HG03103 (cell line): ENCODE data around the gene CLPTM1.
"Not testable (repeated sequence)": the region's sequence is repeated elsewhere in the genome, so short reads cannot be mapped to it uniquely, and the experiment has no call there.

ENCODE experiments used
- ATAC-seq: cut with Tn5 transposase; IDR thresholded peaks from one replicate; pipeline ENCODE4 v1.9.1; 2021; ENCODE audit warnings: low read depth; ENCODE audit not compliant: unreplicated experiment

The CLPTM1 gene

DNA sequence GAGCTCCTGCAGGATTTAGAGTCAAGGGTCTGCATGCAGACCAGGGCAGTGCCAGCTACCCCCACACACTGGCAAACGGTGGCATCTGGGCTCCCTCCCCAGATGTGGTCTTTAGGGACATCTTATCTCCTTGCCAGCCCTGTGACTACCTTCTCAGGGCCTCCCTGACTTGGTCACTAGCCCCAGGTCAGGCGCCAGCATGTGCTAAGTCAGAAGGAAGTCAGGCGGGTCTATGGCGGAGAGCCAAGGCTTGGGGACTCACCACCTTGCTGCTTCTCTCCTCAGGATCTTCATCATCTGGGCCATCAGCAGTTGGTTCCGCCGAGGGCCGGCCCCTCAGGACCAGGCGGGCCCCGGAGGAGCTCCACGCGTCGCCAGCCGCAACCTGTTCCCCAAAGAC, 17.6 kb downstream of the CLPTM1 start:
- no peak for ATAC-seq

DNA sequence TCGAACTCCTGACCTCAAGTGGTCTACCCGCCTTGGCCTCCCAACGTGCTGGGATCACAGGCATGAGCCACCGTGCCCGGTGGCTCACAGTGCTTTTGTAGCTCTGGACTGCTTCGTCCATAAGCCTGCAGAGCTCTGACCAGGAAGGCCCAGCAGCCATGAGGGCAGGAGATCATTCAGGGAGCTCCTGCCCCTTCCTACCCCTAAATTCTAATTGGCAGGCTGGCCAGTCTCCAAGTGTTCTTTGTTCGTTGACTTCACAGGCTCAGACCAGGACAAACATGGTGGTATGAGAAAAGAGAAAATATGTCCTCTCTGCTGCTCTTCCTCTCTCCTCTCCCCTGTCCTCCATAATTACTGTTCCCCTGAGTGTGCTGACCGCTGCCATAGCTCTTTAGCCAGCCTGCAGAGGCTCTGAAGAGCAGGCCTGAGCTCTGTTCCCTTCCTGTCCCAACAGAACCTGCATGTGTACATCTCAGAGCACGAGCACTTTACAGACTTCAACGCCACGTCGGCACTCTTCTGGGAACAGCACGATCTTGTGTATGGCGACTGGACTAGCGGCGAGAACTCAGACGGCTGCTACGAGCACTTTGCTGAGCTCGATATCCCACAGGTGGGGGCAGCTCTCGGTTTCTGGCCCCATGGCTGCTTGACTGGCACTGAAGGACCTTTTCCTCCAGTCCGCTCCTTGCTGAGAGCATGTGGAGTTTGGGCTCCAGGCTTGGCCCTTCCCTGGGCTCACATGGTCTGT, 19.0 kb downstream of the CLPTM1 start:
- ATAC-seq: no peak

DNA sequence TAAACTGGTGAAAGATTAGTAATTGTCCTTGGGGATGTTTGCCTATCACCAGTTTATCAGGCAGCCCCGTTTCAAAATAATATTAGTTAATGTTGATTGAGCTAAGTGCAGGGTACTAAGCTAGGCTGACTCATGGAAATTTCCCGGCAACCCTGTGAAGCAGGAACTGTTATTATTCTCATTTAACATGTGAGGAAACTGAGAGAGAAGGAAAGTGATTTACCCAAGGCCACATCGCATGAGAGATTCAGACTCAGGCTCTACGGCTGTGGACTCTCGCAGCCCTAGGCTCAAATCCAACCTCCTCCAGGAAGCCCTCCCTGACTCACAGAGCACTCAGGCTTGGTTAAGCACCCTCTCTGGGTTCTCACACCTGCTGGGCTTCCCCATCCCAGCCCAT, 19.7 kb downstream of the CLPTM1 start:
- ATAC-seq: no peak

DNA sequence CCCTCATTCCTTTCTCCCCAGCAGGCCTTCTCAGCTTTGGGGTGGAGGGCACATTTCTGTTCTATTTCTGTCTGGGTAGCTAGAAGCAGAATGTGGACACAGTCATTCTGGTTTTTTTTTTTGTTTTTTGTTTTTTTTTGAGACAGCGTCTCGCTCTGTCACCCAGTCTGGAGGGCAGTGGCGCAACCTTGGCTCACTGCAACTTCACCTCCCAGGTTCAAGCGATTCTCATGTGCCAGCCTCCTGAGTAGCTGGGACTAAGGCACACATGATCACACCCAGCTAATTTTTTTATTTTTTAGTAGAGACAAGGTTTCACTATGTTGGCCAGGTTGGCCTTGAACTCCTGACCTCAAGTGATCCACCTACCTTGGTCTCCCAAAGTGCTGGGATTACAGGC, 20.3 kb downstream of the CLPTM1 start:
- ATAC-seq: no peak

DNA sequence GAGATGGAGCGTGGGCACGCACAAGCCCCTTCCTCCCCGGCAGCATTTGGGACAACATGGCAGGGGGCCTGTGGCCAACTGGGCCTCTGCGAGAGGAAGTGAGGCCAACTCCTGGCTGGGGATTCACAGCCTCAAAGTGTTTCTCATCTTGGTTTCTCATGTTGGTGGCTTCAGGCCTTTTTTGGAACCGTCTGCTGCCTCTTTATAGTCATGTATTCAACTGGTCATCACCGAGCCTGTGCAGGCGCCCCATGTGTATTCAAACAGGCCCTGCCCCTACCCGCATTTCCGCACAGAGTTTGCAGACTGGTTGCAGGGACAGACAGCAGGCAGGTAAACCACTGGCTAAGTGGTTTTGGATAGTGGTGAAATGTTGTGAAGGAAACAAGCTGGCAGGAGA, 28.8 kb downstream of the CLPTM1 start:
- ATAC-seq: no peak

DNA sequence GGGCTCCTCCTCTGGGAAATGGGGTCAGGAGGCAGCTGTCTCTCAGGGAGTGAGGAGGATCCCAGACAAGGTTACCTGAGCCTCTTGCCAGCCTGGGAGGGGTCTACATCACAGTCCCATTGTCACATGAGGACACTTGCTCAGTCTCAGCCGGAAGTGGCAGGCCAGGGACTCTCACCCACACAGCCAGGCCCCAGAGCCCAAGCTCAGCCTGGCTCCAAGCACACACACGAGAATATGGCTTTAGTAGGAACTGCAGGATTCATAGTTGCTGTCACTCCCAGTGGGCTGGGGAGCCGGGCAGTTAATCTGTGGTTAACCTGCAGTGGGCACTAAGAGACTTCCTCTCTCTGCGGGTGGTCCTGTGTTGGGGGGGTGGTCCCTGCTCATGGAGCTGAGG, 30.3 kb downstream of the CLPTM1 start:
- ATAC-seq: no peak

DNA sequence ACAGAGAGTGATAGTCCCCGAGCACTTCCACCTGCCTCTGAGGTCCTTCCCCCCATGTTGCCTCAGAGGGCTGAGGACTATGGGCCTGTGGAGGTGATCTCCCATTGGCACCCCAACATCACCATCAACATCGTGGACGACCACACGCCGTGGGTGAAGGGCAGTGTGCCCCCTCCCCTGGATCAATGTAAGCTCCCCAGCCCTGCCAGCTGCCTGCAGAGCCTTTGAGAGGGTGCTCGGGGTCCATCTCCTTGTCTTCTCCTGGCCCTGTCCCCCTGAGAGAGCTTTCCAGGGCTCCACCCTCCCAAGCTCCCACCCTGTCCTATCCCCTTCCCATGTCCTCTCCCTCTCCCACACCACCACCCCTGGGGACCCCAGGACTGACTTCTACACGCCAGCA, 31.2 kb downstream of the CLPTM1 start:
- ATAC-seq: no peak

DNA sequence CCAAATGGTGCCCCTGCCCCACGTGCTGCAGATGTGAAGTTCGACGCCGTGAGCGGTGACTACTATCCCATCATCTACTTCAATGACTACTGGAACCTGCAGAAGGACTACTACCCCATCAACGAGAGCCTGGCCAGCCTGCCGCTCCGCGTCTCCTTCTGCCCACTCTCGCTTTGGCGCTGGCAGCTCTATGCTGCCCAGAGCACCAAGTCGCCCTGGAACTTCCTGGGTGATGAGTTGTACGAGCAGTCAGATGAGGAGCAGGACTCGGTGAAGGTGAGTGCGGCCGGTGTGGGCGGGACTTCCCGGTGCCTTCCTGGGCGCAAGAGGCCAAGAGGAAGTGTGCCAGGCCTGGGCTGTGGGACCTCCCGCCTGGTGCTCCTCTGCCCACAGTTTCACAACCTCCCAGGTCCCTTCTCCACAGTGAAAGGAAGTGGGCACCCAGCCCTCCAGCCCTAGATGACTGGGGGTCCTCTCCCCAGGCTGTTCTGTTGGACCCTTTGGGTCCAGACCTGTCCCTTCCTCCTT, 32.0 kb downstream of the CLPTM1 start:
- ATAC-seq: no peak

DNA sequence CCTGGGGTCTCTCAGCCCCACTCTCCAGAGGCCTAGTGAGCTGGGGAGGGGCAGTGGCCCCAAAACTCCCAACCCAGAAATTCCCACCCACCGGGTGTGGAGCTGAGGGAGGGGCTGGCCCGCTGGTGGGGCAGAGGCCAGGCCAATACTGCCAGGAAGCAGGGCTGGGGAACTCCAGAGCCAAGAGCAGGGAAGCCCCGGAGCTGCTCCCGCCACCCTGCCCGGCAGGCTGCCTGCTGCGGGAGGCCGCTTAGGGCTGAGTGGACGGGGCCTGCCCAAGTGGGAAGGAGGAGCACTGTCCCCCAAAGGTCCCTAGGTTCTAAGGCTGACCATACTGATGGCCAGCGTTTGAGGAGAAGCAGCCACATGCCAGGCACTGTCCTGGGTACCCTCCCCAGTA, 33.1 kb downstream of the CLPTM1 start:
- no peak for ATAC-seq

DNA sequence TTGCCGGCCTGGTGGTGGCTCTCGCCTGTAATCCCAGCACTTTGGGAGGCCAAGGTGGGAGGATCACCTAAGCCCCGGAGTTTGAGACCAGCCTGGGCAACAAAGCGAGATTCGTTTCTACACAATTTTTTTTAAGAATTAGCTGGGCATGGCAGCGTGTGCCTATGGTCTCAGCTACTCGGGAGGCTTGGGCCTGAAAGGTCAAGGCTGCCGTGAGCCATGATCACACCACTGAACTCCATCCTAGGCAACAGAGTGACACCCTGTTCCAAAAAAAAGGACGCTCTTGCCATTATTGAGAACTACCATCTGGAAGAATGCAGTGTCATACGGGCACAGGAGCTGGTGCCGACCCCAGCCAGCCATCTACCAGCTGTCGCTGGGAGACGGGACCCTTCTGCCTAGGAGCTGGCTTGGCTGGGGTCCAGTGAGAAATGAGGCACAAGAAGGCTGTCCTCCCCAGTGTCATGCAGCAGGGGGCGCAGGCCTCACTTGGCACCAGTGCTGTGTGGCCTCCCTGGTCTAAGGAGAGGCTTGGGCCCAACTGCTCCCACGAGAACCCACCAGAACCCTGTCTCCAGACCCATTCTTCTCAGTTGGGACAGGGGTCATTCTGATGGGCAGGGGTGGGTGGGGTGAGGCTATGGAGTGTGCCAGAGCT, 33.8 kb downstream of the CLPTM1 start:
- no peak for ATAC-seq

DNA sequence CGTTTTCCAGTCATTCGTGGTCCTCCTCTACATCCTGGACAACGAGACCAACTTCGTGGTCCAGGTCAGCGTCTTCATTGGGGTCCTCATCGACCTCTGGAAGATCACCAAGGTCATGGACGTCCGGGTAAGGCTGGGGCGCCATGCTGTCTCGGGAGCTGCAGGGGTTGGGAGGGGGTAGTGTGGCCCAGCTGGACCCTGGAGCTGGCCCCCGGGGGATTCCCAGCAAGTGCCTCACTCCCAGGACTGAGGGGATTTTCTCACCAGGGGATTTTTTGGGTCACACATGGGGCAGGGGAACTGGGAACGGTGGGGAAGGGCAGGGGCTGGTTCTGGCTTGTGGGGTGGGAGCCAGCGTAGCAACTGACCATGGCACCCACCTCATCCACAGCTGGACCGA, 35.3 kb downstream of the CLPTM1 start:
- no peak for ATAC-seq

DNA sequence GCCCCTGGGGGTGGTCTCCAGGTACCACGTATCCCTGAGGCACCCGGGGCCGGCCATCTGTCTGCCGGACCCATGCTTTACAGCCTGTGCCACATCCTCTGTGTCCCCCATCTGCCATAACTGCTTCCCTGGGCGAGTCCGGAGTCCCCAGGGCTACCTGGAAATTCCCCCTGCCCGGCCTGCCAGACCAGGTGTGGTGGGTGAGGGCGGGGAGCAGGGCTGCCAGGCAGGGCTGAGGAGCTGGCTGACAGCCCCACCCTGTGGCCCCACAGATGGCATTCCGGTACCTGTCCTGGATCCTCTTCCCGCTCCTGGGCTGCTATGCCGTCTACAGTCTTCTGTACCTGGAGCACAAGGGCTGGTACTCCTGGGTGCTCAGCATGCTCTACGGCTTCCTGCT, 35.8 kb downstream of the CLPTM1 start:
- no peak for ATAC-seq

DNA sequence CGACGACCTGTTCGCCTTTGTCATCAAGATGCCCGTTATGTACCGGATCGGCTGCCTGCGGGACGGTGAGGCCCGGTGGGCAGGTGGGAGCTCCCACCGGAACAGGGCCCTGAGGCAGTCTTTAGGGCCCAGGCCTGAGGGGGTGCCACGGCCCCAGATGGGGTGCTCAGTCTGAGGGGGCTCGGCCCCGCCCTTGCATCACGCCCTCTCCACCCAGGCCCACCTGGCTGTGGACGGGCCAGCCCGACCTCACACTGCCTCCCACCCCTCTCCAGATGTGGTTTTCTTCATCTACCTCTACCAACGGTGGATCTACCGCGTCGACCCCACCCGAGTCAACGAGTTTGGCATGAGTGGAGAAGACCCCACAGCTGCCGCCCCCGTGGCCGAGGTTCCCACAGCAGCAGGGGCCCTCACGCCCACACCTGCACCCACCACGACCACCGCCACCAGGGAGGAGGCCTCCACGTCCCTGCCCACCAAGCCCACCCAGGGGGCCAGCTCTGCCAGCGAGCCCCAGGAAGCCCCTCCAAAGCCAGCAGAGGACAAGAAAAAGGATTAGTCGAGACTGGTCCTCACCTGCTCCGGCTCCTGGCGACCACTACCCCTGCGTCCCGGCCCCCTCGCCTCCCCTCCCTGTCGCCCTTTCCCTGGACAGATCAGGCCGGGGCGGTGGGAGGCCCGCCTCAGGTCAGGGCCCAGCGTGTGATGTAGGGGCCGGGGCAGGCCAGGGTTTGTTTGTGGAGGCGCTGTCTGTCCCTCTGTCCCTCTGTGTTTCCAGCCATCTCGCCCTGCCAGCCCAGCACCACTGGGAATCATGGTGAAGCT, 37.4 kb downstream of the CLPTM1 start:
- no peak for ATAC-seq

DNA sequence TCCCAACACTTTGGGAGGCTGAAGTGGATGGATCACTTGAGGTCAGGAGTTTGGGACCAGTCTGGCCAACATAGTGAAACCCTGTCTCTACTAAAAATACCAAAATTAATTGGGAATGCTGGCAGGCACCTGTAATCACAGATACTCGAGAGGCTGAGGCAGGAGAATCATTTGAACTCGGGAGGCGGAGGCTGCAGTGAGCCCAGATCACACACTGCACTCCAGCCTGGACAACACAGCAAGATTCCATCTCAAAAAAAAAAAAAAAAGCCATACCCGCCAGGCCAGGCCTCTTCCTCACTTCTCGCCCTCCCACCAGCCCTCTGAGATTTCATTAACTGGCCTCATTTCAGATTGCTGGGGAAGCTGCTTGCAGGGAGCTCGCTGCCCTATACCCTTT, 38.3 kb downstream of the CLPTM1 start:
- no peak for ATAC-seq

DNA sequence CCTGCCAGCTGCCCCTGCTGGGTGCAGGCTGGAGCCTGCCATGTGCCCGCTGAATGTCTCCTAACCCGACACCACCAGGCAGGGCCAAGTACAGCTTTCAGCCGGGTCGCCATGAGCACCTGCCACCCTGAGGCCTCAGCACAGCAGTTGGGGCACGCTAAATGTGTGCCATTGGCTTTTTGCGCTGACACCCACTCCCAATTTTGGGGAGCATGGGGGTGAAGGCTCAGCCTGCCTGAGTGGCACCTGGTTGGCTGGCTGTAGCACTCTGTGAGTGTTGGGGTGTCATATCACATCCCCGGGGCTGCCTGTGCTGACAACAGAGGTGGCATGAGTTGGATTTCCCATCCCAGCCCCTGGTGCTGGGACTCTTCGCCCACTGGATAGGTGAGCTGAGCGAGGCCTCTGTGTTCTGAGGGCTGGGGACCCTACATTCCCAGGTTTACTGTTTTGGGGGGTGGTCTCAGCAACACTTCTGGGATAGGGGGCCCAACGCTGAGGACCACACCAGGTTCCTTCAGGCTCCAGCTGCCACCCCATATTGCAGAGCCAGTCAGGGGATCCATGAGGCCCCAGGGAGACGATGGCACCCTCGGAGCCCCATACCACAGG, 38.9 kb downstream of the CLPTM1 start:
- no peak for ATAC-seq

DNA sequence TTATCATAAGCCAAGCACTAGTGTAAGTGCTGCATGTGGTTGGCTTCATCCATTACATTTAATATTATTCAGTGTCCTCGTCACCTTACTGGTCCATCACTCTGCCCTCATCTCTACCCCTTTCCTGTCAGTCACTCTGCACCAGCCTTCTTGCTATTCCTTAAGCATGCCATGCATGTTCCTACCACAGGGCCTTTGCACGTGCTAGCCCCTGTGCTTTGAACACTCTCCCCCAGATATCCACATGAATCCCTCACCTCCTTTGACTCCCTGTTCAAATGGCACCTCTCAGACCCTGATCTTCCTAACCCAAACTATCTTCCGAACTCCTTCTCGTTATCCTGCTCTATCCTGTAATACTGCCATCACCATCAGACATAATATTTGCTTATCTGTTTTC, 42.8 kb downstream of the CLPTM1 start:
- no peak for ATAC-seq

DNA sequence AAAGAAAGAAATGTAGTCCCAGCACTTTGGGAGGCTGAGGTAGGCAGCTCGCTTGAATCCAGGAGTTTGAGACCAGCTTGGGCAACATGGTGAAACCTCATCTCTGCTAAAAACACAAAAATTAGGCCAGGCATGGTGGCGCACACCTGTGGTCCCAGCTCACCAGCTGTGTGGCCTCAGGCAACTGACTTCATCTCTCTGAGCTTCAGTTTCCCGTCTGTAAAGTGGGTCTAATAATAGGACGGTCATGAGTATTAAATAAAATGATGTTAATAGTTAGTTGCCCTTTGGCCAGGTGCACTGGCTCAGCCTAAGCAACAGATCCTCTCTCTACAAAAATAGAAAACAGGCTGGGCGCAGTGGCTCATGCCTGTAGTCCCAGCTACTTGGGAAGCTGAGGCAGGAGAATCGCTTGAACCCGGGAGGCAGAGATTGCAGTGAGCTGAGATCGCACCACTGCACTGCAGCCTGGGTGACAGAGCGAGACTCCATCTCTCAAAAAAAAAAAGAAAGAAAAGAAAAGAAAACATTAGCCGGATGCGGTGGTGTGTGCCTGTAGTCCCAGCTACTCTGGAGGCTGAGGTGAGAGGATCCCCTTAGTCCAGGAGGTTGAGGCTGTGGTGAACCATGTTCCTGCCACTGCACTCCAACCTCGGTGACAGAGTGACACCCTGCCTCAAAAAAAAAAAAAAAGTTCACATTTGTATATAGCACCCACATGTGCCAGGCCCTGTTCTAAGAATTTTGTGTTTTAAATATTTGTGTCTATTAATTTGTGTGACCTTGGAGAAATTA, 44.1 kb downstream of the CLPTM1 start:
- ATAC-seq: not testable (repeated sequence)

DNA sequence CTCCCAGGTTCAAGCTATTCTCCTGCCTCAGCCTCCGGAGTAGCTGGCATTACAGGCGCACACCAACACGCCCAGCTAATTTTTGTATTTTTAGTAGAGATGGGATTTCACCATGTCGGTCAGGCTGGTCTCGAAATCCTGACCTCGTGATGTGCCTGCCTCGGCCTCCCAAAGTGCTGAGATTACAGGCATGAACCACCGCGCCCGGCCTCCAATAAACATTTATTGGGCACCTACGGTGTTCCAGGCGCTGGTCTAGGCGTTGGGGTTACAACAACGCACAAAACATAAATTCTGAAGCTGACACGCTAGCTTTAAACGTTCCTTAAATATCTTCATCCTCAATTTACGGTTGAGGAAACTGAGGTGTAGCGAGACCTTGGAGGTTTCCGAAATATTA, 45.5 kb downstream of the CLPTM1 start:
- ATAC-seq: not testable (repeated sequence)

DNA sequence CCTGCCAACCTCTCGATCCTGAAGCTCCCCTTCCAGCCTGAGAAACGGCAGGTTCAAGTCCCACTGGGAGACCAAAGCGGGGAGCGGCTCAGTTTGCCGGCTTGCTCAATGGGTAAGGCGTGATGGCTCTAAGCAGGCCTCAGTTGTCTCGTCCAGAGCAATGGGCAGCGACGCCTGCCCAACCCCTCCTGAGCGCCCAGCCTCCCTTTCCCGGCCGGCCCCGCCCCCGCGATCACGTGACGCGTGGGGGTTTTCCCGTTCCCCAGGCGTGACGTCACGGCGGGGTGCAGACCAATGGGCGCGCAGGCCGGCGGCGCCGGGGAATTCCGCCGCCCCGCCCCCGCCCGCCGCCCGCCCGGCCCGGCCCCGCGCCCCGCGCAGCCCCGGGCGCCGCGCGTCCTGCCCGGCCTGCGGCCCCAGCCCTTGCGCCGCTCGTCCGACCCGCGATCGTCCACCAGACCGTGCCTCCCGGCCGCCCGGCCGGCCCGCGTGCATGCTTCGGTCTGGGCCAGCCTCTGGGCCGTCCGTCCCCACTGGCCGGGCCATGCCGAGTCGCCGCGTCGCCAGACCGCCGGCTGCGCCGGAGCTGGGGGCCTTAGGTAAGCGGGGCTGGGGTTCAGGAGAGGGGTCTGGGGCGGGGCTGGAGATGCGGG, 46.0 kb downstream of the CLPTM1 start, which contains the start of gene RELB:
Gene RELB (plus strand): TSS at position 378 of the 653 bp plus-strand sequence. CDS start 116 bp downstream, at position 494.
- peak; percentile 32 for ATAC-seq
